Stomach (tissue), 9 donors: ENCODE results near the gene GARIN5B. TPM values are rescaled to one million over a fixed set of nuclear protein-coding genes. Genes with fewer than 3 reads are reported as not detected.

ENCODE experiments used
- DNase-seq, 2 donors: peaks; one replicate each; pipeline versions ENCODE4 v3.0.0 to v3.0.0-alpha.2; 2013 to 2019
- H3K27ac ChIP-seq, 5 donors: fragments of 200-600 bp in 4 of 5; sonication (generic) in 4 of 5; one replicate each; pipeline ENCODE4 v1.5.1; 2013 to 2019; ENCODE audit warnings: mild to moderate bottlenecking in 1 of 5, moderate library complexity in 1 of 5
- H3K27me3 ChIP-seq, 3 donors: fragments of 200-600 bp; sonication (generic); one replicate each; pipeline ENCODE4 v1.5.1; 2017 to 2019; ENCODE audit warnings: mixed run types in 1 of 3
- H3K36me3 ChIP-seq, 4 donors: fragments of 200-600 bp; sonication (generic); 1 replicate in 3 of 4; 2 replicates in 1 of 4; pipeline ENCODE4 v1.5.1; 2016 to 2019
- H3K4me1 ChIP-seq, 4 donors: fragments of 200-600 bp; sonication (generic); one replicate each; pipeline ENCODE4 v1.5.1; 2016 to 2019
- H3K4me3 ChIP-seq, 4 donors: fragments of 200-600 bp; sonication (generic) in 3 of 4; one replicate each; pipeline ENCODE4 v1.5.1; 2016 to 2019; ENCODE audit warnings: mild to moderate bottlenecking in 1 of 4
- H3K9me3 ChIP-seq, 4 donors: fragments of 200-600 bp; sonication (generic); one replicate each; pipeline ENCODE4 v1.5.1; 2016 to 2019
- CTCF ChIP-seq, 7 experiments: fragments of 450-650 bp in 4 of 7; fragments of 200-600 bp in 3 of 7; sonication (generic) in 3 of 7; IDR thresholded peaks; one replicate each; pipeline ENCODE4 v1.5.1; 2016 to 2019; ENCODE audit warnings: antibody characterized with exemption in 7 of 7, control low read depth in 2 of 7, mild to moderate bottlenecking in 1 of 7
- EP300 ChIP-seq: sonication (generic); formaldehyde crosslinking; IDR thresholded peaks from one replicate; pipeline ENCODE4 v1.6.1; 2017; ENCODE audit warnings: antibody characterized with exemption
- POLR2A ChIP-seq, 4 donors: fragments of 450-650 bp; IDR thresholded peaks; one replicate each; pipeline ENCODE4 v1.6.1; 2016; ENCODE audit warnings: antibody characterized with exemption in 4 of 4, control low read depth in 2 of 4, mild to moderate bottlenecking in 1 of 4, moderate library complexity in 1 of 4
- POLR2AphosphoS5 ChIP-seq, 3 donors: sonication (generic); formaldehyde crosslinking; IDR thresholded peaks; one replicate each; pipeline ENCODE4 v1.6.1; 2016; ENCODE audit warnings: antibody characterized with exemption in 3 of 3
- WGBS, 5 donors: extraction: QIAGEN DNeasy Blood & Tissue Kit in 3 of 5; methylation state at CpG; one replicate each; pipeline versions ENCODE4 v1.1.5 to v1.1.7; 2013 to 2018; 5-methylcytosine and 5-hydroxymethylcytosine counted together
- intact Hi-C: fragments of 100-400 bp; cut with DNase I; formaldehyde crosslinking; loops from one replicate; pipeline ENCODE4 v1.15.1; 2023; ENCODE audit warnings: low total_unique reads
- polyA plus RNA-seq, 3 donors: library from polyadenylated mRNA; stranded (reverse); fragments of 200-250 nt; gene quantifications; one replicate each; pipeline ENCODE4 v1.2.3, GENCODE V29; 2013
- total RNA-seq, 5 donors: library from RNA; depleted of rRNA; stranded (reverse); fragments of >200 nt; gene quantifications; one replicate each; pipeline versions ENCODE4 v1.1.0 to v1.2.3, GENCODE V29; 2014 to 2016
- donor health status: healthy with polysubstance abuse.
- donor health status: Bipolar disorder and iron deficiency.
- donor health status: healthy.

The GARIN5B gene
- total and polyA plus RNA-seq, 8 donors: not detected

- H3K36me3 ChIP-seq: no peaks in the 10 kb centered on the region
- 77 to 90% (median 84%) methylated on average over 6 of the region's 6 CpGs for WGBS, 5 donors
- intact Hi-C loops: no loop called here
- TF ChIP-seq EP300: no peak
- no peak for TF ChIP-seq POLR2A (IDR thresholded peaks at IDR 0.05)
- no peak for TF ChIP-seq CTCF (IDR thresholded peaks at IDR 0.05)
- no peak for TF ChIP-seq POLR2AphosphoS5 (IDR thresholded peaks at IDR 0.05)
- DNase-seq: peak in 1 of 2 donors; percentile 1
- peak overlapping the region in 1 of 5 donors; percentile 51 for H3K27ac ChIP-seq
- peaks cover 0 to 20% (median 0%) of the 10 kb centered on the region in 4 donors for H3K4me1 ChIP-seq
- H3K27me3 ChIP-seq: peaks cover 0 to 25% (median 3%) of the 10 kb centered on the region in 3 donors
- H3K4me3 ChIP-seq: no peak overlapping the region
- H3K9me3 ChIP-seq: no peaks in the 10 kb centered on the region
These were observed 38.4 kb downstream of the GARIN5B start for GRCh38 chr19:55324662-55325061.

GRCh38 chr19:55322204-55322885 lies 40.7 kb downstream of the GARIN5B start:
- Histone ChIP-seq H3K27me3 (peaks cover 0 to 28% (median 3%) of the 10 kb centered on the region in 3 donors), H3K4me3 (no peak overlapping the region), H3K36me3 (no peaks in the 10 kb centered on the region), H3K4me1 (peaks cover 0 to 11% (median 0%) of the 10 kb centered on the region in 4 donors), H3K9me3 (no peaks in the 10 kb centered on the region), H3K27ac (no peak overlapping the region)
- WGBS, 5 donors: 44 to 60% (median 57%) methylated on average over 11 to 12 of the region's 12 CpGs
- DNase-seq: peak in 1 of 2 donors; percentile 1
- TF ChIP-seq CTCF (IDR thresholded peaks at IDR 0.05) (no peak), EP300 (no peak), POLR2A (IDR thresholded peaks at IDR 0.05) (no peak), POLR2AphosphoS5 (IDR thresholded peaks at IDR 0.05) (no peak)
- intact Hi-C loops: no loop called here

GRCh38 chr19:55321466-55322137 lies 41.5 kb downstream of the GARIN5B start:
- Histone ChIP-seq H3K4me1 (peaks cover 0 to 11% (median 0%) of the 10 kb centered on the region in 4 donors), H3K36me3 (no peaks in the 10 kb centered on the region), H3K27me3 (peaks cover 0 to 28% (median 3%) of the 10 kb centered on the region in 3 donors), H3K9me3 (no peaks in the 10 kb centered on the region), H3K4me3 (no peak overlapping the region), H3K27ac (no peak overlapping the region)
- 64 to 74% (median 72%) methylated on average over 7 to 9 of the region's 9 CpGs for WGBS, 5 donors
- DNase-seq: no peak
- TF ChIP-seq CTCF (IDR thresholded peaks at IDR 0.05): no peak
- no peak for TF ChIP-seq POLR2AphosphoS5 (IDR thresholded peaks at IDR 0.05)
- TF ChIP-seq POLR2A (IDR thresholded peaks at IDR 0.05): no peak
- no peak for TF ChIP-seq EP300
- intact Hi-C loops: no loop called here

- no peak overlapping the region for H3K27ac ChIP-seq
These were observed 42.1 kb downstream of the GARIN5B start for GRCh38 chr19:55320844-55321419.

More at GRCh38 chr19:55320844-55321419, 42.1 kb downstream of the GARIN5B start:
- TF ChIP-seq POLR2A (IDR thresholded peaks at IDR 0.05): no peak
- TF ChIP-seq POLR2AphosphoS5 (IDR thresholded peaks at IDR 0.05): no peak
- TF ChIP-seq CTCF (IDR thresholded peaks at IDR 0.05): no peak
- no peak for TF ChIP-seq EP300
- Histone ChIP-seq H3K36me3 (no peaks in the 10 kb centered on the region), H3K4me3 (no peak overlapping the region), H3K9me3 (no peaks in the 10 kb centered on the region), H3K27me3 (peaks cover 0 to 28% (median 3%) of the 10 kb centered on the region in 3 donors), H3K4me1 (peaks cover 0 to 11% (median 0%) of the 10 kb centered on the region in 4 donors)
- intact Hi-C loops: no loop called here
- DNase-seq: no peak
- WGBS, 5 donors: 81 to 91% (median 86%) methylated on average over 6 to 8 of the region's 8 CpGs
